Stimulated activated CD4-positive, alpha-beta T cell treated with anti-CD3 and anti-CD28 coated beads, Interleukin-2, amount 100 ng/mL, for 24 hours (primary cell): ENCODE results near the gene TPSB2.
"Not testable (repeated sequence)": the region's sequence is repeated elsewhere in the genome, so short reads cannot be mapped to it uniquely, and the experiment has no call there.

Experiments
- DNase-seq, 2 donors: peaks; one replicate each; pipeline ENCODE4 v3.0.0-alpha.2; 2020

TPSB2 gene

DNA sequence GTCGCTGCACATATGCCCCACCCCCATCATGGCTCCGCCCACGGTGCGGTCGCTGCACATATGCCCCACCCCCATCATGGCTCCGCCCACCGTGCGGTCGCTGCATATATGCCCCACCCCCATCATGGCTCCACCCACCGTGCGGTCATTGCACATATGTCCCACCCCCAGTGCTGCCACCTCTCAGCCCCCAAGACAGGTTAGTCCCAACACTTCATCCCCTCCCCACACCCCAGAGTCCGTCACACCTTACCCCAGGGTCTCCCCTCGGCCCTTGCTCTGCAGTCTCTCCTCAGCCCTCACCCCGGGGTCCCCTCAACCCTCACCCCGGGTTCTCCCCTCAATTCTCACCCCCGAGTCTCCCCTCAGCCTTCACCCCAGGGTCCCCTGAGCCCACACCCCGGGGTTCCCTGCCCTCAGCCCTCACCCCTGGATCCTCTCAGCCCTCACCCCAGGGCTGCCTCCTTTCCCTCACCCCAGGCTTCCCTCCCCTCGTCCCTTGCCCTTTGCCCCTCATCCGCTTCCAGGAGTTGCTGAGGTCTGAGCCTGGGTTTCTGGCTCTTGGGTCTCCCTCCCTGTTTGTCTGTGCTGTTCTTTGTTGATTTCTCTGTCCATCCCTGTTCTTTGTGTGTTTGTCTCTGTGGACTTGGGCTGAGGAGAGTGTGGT is 30.5 kb downstream of the TPSB2 start:
- DNase-seq = no peak

DNA sequence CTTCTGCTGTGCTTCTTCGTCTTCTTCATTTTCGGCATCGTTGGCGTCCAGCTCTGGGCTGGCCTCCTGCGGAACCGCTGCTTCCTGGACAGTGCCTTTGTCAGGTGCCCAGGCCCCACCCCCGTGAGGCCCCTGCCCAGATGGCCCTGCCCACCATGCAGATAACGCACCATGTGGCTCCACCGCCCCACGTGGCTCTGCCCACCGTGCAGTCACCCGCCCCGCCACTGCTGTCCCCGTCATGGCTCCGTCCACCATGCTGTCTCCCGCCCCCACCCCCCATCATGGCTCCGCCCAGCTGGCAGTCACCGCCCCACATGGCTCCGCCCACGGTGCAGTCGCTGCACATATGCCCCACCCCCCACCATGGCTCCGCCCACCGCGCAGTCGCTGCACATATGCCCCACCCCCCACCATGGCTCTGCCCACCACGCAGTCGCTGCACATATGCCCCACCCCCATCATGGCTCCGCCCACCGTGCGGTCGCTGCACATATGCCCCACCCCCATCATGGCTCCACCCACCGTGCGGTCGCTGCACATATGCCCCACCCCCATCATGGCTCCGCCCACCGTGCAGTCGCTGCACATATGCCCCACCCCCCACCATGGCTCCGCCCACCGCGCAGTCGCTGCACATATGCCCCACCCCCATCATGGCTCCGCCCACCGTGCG is 31.2 kb downstream of the TPSB2 start:
- peak in 1 of 2 donors; percentile 10 for DNase-seq

DNA sequence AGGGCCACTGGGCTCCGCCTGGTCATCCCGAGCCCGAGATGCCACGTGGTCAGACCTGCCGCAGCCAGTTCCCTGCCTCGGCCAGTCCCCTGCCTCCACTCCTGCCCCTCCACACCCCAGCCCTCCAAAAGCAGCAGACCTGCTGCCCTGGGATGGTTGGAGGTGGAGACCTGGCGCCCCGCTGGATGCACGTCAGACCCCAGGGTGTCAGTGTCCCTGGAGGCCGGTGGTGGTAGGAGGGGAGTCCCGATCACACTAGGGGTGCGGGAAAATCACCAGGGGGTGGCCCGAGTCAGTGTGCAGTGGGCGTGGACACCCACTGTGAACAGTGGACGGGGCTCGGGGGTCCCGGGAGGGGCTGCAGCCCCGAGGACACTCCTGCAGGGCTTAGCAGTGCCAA is 31.8 kb downstream of the TPSB2 start:
- DNase-seq = no peak

DNA sequence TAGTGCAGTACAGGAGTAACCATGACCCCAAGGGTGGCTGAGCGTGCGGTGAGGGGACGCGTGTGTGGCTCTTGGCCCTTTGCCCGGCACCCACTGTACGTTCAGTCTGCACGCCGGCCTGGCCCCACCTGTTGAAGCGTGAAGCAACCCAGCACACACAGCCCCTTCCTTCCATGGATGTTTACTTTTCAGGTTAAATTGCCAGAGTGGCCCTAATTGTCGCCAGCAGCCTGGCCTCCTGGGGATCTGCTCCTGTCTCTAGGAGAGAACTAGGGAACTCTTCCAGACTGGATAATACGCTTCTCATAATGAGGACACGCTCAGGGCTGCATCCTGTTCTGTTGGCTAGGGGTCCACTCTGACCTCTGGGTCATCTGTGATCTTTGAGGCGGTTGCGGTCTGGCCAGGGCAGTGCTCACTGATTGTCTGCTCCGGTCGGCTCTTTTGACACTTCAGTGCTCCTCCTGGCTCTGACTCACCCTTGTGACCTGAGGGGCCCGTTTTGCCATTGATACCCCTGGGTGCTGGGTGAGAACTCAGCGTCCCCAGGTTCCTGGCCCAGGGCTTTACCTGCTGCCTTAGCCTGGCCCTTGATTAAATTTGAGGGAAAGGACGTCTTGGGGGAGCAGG is 32.6 kb downstream of the TPSB2 start:
- no peak for DNase-seq

DNA sequence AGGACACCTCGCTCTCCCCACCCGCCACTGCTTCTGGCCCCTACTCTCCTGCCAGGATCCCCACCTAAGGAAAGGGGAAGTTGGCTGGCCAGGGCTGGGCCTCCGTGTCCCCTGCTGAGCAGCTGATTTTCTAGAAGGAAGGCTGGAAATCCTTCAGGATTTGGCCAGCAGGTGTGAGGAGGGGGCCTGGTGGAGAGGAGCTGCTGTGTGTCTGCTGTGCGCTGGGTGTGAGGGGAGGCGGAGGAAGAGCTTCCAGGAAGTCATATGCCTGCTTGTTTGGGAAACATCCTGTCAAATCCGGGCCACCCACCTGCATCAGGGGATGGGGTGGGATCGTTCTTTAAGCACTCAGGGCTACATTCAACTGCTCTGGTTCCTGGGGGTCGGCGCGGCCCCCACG is 33.5 kb downstream of the TPSB2 start:
- DNase-seq = no peak

DNA sequence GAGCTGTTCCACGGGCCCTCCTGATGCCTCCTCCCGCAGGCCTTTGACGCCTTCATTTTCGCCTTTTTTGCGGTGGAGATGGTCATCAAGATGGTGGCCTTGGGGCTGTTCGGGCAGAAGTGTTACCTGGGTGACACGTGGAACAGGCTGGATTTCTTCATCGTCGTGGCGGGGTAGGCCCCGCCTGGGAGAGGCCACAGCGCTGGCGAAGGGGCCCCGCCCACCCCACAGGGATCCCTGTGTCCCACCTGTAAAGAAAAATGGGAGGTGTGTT is 34.7 kb downstream of the TPSB2 start:
- DNase-seq = no peak

DNA sequence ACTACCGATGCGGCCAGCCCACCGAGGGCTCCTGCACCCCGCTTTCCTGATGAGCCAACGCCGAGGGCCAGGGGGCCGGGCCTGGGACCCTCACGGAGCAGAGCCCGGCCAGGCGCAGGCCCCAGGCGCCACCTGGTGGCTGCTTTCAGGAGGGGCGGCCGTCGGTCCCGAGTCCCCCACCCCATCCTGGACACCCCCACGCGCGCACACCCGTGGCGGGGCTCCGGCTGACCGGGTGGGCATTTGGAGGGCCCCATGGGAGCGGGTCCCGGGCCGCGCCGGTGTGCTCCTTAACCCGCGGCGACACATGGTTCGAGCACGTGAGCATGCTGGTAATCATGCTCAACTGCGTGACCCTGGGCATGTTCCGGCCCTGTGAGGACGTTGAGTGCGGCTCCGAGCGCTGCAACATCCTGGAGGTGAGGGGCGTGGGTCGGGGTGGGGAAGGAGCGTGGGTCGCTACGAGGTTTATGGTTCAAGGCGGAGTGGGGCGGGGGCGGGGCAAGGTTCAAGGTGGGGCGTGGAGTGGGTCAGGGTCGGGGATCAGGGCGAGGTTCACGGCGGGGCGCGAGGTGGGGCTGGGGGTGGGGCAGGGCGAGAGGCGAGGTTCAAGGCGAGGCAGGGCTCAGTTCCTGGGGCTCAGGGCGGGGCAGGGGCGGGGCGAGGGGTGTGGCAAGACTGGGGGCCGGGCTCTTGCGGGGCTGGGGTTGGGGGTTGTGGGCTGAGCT is 35.2 kb downstream of the TPSB2 start:
- peak; percentile 38 to 40 for DNase-seq

DNA sequence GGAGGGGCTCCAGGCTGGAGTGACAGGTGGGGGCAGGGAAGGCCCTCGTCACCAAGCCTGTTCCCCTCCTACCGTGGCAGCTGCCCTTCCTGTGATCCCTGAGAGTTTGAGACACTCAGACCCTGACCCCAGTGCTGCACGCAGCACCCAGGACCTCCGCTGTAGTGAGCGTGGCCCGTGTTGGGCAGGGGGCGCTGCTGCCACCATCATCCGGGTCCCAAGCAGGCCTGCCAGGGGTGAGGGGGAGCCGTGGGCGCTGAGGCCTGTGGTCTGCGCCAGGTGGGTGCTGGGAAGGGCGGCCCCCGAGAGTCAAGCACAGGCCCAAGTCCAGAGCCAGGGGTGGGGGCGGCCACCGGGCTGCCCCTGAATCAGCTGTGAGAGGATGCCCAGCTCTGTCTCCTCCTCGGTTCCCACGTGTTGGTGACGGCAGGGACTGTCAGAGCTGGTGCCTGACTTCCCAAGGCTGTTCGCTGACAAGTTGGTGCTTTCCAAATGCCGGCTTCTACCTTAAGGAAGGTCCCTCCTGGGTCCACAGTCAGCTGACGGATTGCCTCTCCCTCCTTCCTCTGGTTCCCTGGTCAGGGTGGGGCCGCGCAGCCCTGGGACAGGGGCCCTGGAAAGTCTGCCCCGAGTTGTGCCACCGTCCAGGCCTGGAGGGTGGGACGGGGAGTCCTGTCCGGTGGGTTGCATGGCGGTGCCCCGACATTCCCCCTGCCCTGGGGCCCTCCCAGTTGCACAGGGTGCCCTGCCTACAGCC is 36.0 kb downstream of the TPSB2 start:
- DNase-seq = no peak

DNA sequence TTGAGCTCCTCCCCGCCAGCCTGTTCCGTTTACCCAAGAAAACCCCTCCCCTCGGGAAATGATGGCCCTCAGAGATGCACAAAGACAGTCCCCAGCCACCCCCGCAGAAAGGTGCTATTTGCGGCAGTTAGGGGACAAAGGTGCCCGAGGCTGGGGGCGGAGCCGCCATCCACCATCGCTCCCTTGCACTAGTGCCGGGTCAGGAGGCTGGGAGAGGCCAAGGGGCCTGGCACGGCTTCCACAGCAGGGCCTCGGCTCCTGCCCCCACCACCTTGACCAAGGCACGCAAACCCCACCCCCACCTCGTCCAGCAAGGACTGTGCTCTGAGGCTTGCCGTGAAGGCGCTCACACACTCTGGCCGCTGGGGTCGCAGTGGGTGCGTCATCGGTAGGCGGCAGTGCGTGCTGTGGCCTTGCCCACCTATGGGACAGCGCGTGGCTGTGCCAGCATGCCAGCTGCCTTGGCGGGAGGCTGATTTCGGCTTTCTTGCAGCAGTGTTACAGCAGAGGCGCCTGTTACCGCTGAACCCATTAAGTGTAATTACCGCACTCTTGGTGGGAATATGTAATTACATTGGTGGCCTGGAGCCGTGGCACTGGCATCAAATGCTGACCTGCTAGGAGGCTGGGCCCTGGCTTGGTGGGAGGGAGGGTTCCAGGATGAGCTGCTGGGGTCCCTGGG is 36.7 kb downstream of the TPSB2 start:
- no peak for DNase-seq

DNA sequence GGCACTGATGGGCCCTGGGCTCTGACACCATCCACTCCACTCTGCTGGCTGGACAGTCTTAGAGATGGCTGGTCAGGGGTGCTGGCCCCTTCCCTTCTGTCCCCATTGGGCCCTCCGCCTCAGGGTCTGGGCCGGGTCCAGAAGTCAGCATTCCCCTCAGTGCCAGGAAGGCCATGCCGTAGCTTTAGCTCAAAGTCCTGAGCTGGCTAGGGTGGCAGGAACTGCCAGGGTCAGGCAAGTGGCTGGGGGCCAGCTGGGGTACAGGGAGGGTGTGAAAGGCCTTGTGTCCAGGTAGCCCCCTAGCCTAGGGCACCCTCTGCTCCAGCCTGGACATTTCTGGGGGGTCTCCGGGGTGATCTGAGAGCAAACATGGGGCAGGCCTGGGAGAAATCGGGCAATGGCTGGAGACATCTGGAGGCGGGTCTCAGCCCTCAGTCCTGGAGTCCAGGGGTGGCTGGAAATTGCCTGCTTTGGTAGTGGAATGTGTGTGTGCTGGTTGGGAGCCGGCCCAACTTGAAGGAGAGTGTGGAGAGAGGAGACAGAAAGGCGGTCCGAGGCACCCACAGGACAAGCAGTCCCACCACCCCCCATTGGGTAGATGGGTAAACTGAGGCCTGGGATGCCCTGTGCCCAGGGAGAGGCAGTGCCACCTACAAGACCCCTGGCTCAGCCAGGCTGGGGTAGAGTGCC is 37.5 kb downstream of the TPSB2 start:
- no peak for DNase-seq

DNA sequence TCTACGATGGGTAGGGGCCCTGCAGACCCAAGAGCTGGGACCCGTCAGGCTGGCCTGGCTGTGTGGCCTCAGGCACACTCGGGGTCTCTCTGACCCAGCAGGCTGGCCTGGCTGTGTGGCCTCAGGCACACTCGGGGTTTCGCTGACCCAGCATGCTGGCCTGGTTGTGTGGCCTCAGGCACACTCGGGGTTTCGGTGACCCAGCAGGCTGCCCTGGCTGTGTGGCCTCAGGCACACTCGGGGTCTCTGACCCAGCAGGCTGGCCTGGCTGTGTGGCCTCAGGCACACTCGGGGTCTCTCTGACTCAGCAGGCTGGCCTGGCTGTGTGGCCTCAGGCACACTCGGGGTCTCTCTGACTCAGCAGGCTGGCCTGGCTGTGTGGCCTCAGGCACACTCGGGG is 39.2 kb downstream of the TPSB2 start:
- DNase-seq = not testable (repeated sequence)

DNA sequence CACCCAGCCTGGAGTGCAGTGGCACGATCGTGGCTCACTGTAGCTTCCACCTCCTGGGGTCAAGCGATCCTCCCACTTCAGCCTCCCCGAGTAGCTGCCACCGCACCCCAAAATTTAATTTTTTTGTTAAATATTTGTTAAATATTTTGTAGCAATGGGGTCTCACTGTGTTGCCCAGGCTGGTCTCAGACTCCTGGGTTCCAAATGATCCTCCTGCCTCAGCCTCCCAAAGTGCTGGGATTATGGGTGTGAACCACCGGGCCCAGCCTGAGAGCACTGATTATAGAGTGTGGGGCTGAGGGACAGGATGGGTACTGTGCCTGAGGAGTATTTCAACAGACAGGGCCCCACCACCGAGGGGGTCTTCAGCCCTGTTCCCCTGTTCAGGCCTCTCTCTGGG is 40.5 kb downstream of the TPSB2 start:
- no peak for DNase-seq

DNA sequence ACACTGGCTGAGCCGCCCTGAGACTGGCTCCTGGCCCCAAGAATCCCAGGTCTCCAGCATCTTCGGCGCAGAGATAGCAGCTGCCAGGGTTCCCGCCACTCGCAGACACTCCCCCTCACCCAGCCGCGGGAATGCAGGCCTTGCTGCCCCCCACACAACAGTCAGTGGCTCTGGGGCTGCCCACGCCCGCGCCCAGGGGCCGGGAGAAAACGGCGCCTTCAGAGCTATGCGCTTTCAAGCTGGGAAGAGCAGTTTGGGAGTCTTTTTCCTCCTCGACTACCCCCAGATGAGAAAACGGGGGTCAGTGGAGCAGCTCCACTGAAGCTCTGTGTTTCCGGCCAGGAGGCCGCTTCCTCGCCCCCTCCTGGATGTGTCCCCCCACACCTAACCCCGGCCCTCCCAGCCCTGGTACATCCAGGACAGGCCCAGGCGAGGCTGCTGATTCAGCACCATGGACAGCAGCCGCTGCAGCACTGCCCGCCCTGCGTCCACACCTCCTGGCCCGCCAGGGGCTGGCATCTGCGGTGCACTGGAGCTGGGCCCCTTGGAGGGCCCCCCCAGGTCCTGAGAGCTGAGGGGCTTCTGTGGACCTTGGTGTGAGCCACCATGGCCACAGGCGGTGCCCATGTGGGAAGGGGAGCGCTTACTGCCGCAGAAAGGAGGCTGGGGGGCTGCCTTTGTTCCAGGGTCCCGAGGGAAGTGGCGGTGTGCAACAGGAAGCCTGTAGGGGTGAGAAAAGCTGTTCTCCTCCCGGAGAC is 41.4 kb downstream of the TPSB2 start:
- DNase-seq = peak; percentile 55 to 59

DNA sequence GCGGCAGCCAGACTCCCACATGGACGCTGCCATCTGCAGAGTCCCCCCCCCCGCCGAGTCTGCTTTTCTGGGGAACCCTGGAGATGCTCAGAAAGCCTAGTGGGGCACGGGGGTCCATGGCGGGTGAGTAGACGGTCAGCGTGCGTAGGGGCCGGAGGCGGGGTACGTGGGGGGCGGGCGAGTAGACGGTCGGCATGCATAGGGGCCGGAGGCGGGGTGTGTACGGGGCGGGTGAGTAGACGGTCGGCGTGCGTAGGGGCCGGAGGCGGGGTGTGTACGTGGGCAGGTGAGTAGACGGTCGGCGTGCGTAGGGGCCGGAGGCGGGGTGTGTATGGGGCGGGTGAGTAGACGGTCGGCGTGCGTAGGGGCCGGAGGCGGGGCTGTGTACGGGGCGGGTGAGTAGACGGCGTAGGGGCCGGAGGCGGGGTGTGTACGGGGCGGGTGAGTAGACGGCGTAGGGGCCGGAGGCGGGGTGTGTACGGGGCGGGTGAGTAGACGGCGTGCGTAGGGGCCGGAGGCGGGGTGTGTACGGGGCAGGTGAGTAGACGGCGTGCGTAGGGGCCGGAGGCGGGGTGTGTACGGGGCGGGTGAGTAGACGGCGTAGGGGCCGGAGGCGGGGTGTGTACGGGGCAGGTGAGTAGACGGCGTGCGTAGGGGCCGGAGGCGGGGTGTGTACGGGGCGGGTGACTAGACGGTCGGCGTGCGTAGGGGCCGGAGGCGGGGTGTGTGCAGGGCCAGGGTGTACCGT is 44.4 kb downstream of the TPSB2 start:
- DNase-seq = not testable (repeated sequence)

DNA sequence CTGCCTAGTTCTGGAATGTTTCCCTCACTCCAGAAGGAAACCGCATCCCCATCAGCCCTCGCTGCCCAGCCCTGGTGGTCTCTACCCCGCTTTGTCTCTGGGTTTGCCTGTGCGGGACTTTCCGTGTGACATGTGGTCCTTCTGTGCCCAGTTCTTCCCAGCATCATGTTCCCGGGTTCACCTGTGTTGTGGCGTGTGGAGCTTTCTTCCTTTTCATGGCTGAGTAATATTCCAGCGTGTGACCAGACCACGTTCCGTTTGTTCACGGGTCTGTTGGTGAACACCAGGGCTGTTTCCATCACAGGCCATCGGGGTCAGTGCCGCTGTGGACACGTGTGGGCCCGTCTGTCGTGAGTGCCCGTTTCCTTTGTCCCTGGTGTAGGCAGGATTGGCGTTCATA is 45.0 kb downstream of the TPSB2 start:
- DNase-seq = no peak

DNA sequence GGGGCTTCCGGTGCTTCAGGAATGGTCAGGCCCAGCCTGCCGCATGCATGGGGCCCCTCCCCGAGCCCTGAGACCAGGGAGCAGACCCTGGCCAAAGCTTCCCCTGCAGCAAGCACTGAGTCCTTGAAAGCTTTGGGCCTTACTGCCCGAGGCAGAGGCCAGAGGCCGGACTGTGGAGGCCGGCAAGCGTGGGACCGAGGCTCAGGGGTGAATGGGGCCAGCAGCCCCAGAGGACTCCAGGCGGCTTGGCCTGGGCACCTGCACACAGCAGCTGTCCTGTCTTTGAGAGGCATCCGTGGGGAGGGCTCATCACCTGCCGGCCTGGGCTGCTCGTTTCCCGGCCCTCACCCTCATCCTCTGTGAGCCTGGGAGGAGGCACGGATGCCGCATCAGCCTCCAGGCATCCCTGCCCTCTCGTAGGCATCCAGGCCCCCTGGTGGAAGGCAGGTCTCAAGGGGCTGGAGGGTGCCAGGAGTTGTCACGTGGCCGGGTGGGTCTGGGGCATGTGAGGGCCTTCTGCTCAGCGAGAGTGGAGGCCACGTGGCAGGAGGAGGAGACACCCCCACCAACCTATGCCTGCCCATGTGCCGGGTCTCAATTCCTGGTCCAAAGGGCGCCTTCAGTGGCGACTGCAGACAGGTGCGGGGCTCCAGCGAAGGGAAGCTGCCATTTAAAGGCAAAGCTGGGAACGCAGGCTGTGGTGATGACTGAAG is 45.7 kb downstream of the TPSB2 start:
- no peak for DNase-seq

DNA sequence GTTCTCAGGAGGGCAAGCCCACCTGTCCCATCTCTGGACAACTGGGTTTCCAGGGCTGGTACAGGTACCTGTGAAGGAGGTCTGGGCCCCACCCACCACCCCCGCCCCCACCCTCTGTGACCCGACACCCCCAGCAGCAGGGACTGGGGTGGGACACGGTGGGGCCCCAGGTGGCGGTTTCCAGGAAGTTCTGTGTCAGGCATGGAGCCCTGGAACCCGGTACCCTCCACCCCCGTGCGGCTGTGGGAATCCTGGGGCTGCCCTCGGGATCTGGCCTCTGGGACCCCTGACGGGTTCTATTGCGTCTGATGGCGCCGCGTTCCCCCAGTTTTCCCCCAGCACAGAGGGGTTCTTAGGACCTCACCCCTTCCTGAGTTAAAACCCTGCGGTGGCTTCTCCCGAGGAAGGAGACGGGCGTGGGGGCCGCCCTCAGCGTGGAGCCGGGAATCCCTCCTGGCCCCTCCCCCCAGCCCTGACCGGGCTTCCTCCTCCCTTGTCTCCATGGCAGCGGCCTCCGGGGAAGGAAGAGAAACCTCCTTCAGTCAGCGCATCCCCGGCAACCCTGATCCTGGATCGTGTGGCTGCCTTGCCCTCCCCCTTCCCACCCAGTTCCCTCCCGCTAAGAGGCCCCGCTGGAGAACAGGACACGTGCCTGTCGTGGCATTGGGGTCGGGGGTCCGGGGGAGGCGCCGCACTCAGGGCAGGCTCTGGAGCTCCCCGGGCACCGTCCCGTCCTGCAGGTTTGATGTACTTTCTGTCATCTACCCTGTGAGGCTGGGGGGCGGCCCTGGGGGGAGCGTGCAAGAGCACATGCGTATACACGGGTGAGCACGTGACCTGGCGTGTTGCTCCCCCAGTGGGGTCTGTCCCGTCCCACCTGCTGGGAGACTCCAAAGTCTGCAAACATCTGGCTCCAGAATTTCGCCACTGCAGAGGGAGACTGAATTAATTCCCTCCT is 46.8 kb downstream of the TPSB2 start:
- no peak for DNase-seq

DNA sequence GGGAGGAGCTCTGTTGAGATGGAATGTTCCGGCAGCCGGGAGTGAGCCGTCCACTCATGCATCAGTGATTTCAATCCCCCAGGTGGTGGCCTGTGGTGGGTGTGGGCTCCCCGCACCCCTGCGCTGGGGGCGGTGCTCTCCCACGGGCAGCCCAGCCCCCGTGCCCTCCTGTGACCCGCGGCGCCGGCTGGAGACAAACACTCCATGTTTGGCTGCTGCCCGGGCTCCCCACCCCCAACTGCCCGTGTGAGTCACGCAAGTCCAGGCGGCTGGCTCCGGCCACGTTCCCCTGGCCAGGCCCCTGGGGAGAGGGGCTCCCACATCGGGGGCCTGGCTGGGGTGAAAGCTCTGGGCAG is 47.7 kb downstream of the TPSB2 start:
- no peak for DNase-seq
